ENCODE results near the gene ACTR2. TPM values are rescaled to one million over a fixed set of nuclear protein-coding genes. Genes with fewer than 3 reads are reported as not detected.
A peak's percentile ranks its signal among the peaks of the same experiment; 100 is the strongest.

Gene ACTR2
- total and polyA plus RNA-seq, 9 of the 15 experiments (the other 6 are each of a cell fraction or from before 2014, with no cell fraction given), result 47.3 to 239 (median 108) TPM

DNA sequence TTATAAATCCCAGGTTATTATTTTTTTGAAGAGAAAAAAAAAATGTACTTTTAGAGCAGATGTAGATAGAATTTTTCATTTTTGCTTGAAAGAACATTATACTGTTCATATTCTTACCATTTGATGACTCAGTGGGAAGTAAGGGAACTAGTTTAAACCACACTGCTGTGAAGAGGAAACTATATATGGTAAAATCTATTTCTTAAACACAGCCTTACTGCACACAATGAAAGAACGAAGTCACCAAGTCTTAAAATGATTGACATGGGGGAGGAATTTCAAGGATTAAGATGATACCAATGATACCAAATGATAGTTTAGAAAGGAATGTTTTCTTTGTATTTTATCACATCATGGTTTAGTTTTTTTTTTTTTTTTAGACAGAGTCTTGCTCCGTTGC, 5.0 kb downstream of the ACTR2 start (continued):
- no peak for TF ChIP-seq TFE3 (CRISPR knock-in tag; IDR thresholded peaks at IDR 0.05)

- POLR2A ChIA-PET, result interaction anchor here (0.9 kb wide), 1 partner anchor 157 kb away, joined by 3 read pairs; no protein-coding TSS in a partner anchor
- peaks cover 78% of the 10 kb centered on the region for H3K79me2 ChIP-seq (ENCODE audit: control insufficient read depth, insufficient read depth, low read length)
- no peaks in the 10 kb centered on the region for H3K9me3 ChIP-seq (replicated peaks; ENCODE audit: control insufficient read depth, insufficient read depth, low read depth, low read length)
- ATAC-seq, result no peak; the same call in 1 of the 3 replicates
- H3K4me3 ChIP-seq, result no peak overlapping the region
- H3K27me3 ChIP-seq (ENCODE audit: control insufficient read depth in 2 of 2, insufficient read depth in 2 of 2, low read length in 2 of 2), result no peaks in the 10 kb centered on the region
- no peak overlapping the region for H3K27ac ChIP-seq (ENCODE audit: extremely low read depth, low read depth, low read length)
- no peaks in the 10 kb centered on the region for H3K4me1 ChIP-seq (replicated peaks in 1 of 2; ENCODE audit: control insufficient read depth in 2 of 2, insufficient read depth in 2 of 2, low read length in 2 of 2)
- CTCF ChIA-PET (ENCODE audit: low intra/inter-chr PET ratio), result no interaction called here
- WGBS (ENCODE audit: insufficient coverage, low coverage, missing lambda C conversion rate), result 80% methylated on average over 3 of the region's 3 CpGs
- H3K4me2 ChIP-seq (ENCODE audit: insufficient read depth, low read length), result no peak overlapping the region
- H3K36me3 ChIP-seq (ENCODE audit: control insufficient read depth, insufficient read depth, low read length), result peaks cover 65% of the 10 kb centered on the region
- no peaks in the 10 kb centered on the region for H3K9me1 ChIP-seq (ENCODE audit: control insufficient read depth, insufficient read depth, low read length)
- TSS peak; percentile 12 for BruUV-seq (replicated peaks)
- peak in 1 of 4 experiments; percentile 19 for DNase-seq (ENCODE audit: extremely low read depth in 1 of 4, low spot score in 3 of 4)
- TF ChIP-seq FOSL1 (tag; conservative IDR thresholded peaks at IDR 0.05) (peak; percentile 39; the same call in 1 of the 2 replicates), TBL1XR1 (IDR thresholded peaks at IDR 0.05; ENCODE audit: low read length in 2 of 2) (no peak), ZNF740 (CRISPR knock-in tag; IDR thresholded peaks at IDR 0.05) (no peak), ZNF740 (tag; IDR thresholded peaks at IDR 0.05) (no peak), PCBP2 (IDR thresholded peaks at IDR 0.05; ENCODE audit: low read depth, low read length, poor library complexity, severe bottlenecking) (no peak), TCF7L2 (IDR thresholded peaks at IDR 0.05; ENCODE audit: low read depth, low read length) (no peak), NR2C2 (CRISPR knock-in tag; IDR thresholded peaks at IDR 0.05) (no peak), NR2C2 (tag; IDR thresholded peaks at IDR 0.05) (no peak), CBFA2T3 (IDR thresholded peaks at IDR 0.05) (peak; percentile 56), TCF3 (CRISPR knock-in tag; IDR thresholded peaks at IDR 0.05) (peak; percentile 45; the same call in 1 of the 2 replicates), HLTF (IDR thresholded peaks at IDR 0.05) (no peak), FOXP1 (CRISPR knock-in tag; IDR thresholded peaks at IDR 0.05) (no peak), SRSF9 (IDR thresholded peaks at IDR 0.05; ENCODE audit: borderline replicate concordance, low read depth, low read length) (no peak), TAF15 (IDR thresholded peaks at IDR 0.05; ENCODE audit: low read depth, low read length) (no peak), PRPF4 (IDR thresholded peaks at IDR 0.05; ENCODE audit: insufficient read depth, low read depth, low read length, poor library complexity, severe bottlenecking) (no peak), DPF2 (IDR thresholded peaks at IDR 0.05) (0 out of 2 replicates have a peak, but pooled peaks have one; percentile 24)
- intact Hi-C loops (cut with micrococcal nuclease), result no loop called here
- in situ Hi-C loops (cut with MboI), result no loop called here
- H3K9ac ChIP-seq (ENCODE audit: insufficient read depth in 1 of 2, low read depth in 2 of 2, low read length in 2 of 2), result no peak overlapping the region
- FAIRE-seq, result no peak
- H4K20me1 ChIP-seq (replicated peaks; ENCODE audit: control insufficient read depth, insufficient read depth, low read length), result no peaks in the 10 kb centered on the region
- no peak overlapping the region for H2AFZ ChIP-seq (ENCODE audit: low read depth, low read length)
Observed at GRCh38 chr2:65240657-65241056, 13.0 kb downstream of the ACTR2 start.

Measured in K562 (cell line).